Heart right ventricle (tissue), 16 donors: ENCODE measurements around the gene TMIE. TPM values are rescaled to one million over a fixed set of nuclear protein-coding genes. Genes with fewer than 3 reads are reported as not detected.
"Not testable (repeated sequence)": the region's sequence is repeated elsewhere in the genome, so short reads cannot be mapped to it uniquely, and the experiment has no call there.

ENCODE experiments used
- ATAC-seq, 8 donors: fragments of 200-7000 bp; cut with Tn5 transposase; one replicate each; pipeline ENCODE4 v1.9.1; 2020; ENCODE audit warnings: mild to moderate bottlenecking in 8 of 8, moderate library complexity in 8 of 8, moderate number of reproducible peaks in 1 of 8
- DNase-seq, 2 donors: peaks; one replicate each; pipeline ENCODE4 v3.0.0-alpha.2; 2020
- H3K27ac ChIP-seq, 10 donors: fragments of 200-600 bp; sonication (generic) in 2 of 10; one replicate each; pipeline versions ENCODE4 v1.5.0 to v1.8.0; 2020 to 2022; ENCODE audit warnings: mild to moderate bottlenecking in 3 of 10
- H3K27me3 ChIP-seq, 7 donors: fragments of 200-600 bp; one replicate each; pipeline ENCODE4 v1.8.0; 2021 to 2022; ENCODE audit warnings: mild to moderate bottlenecking in 2 of 7
- H3K36me3 ChIP-seq, 9 donors: fragments of 200-600 bp; sonication (generic) in 1 of 9; one replicate each; pipeline versions ENCODE4 v1.5.0 to v1.8.0; 2020 to 2022; ENCODE audit warnings: mild to moderate bottlenecking in 2 of 9
- H3K4me1 ChIP-seq, 9 donors: fragments of 200-600 bp; sonication (generic) in 1 of 9; one replicate each; pipeline versions ENCODE4 v1.5.0 to v1.8.0; 2020 to 2022; ENCODE audit warnings: mild to moderate bottlenecking in 4 of 9
- H3K4me3 ChIP-seq, 10 donors: fragments of 200-600 bp; sonication (generic) in 2 of 10; one replicate each; pipeline versions ENCODE4 v1.5.0 to v1.8.0; 2020 to 2022; ENCODE audit warnings: mild to moderate bottlenecking in 7 of 10, moderate library complexity in 2 of 10
- H3K9me3 ChIP-seq, 11 donors: fragments of 200-600 bp in 10 of 11; sonication (generic) in 2 of 11; one replicate each; pipeline versions ENCODE4 v1.5.0 to v1.8.0; 2013 to 2022; ENCODE audit warnings: mild to moderate bottlenecking in 2 of 11, control low read depth in 1 of 11, moderate library complexity in 1 of 11
- WGBS, 2 donors: extraction: QIAGEN DNeasy Blood & Tissue Kit; methylation state at CpG; one replicate each; pipeline ENCODE4 v1.1.7; 2013; ENCODE audit warnings: inconsistent platforms in 1 of 2; 5-methylcytosine and 5-hydroxymethylcytosine counted together
- intact Hi-C, 10 donors: fragments of 100-400 bp; cut with DNase I; formaldehyde crosslinking; loops; one replicate each; pipeline versions ENCODE4 v1.11.1 to v1.14.2; 2022
- polyA plus RNA-seq, 2 donors: library from polyadenylated mRNA; stranded (reverse); fragments of 200-250 nt; gene quantifications; one replicate each; pipeline ENCODE4 v1.2.3, GENCODE V29; 2013
- total RNA-seq, 10 donors: library from RNA; stranded (reverse); fragmentation: NEBNext Ultra II Directional in 3 of 10; extraction: Animal tissue kit (Norgen Biotek cat#: 25700) in 3 of 10; gene quantifications; one replicate each; pipeline versions ENCODE4 v1.2.1 to v1.2.4, GENCODE V29; 2021 to 2023
- TF ChIP-seq, protein P1 (sequence below), 9 donors: fragments of 200-600 bp; sonication (generic) in 2 of 9; IDR thresholded peaks; one replicate each; pipeline versions ENCODE4 v1.5.0 to v1.8.0; 2021 to 2022; ENCODE audit warnings: antibody characterized with exemption in 9 of 9, mild to moderate bottlenecking in 5 of 9, moderate library complexity in 1 of 9
- donor health status: Arrhythmogenic right ventricular cardiomyopathy.
- donor health status: ischemic (EF 13 %, LVEDD 7.1; RV severe dilation, severe dysfunction).
- donor health status: healthy with polysubstance abuse.
- donor health status: DM: no; HTN: yes; CAD: no.
- donor health status: DM: no; HTN: no; CAD: no.
- donor health status: ischemic (EF 25% LVEDD 6.9; RV normal size, moderate dysfunction).
- donor health status: ischemic (EF 25% LVEDD 5.7; RV mildly dilated, moderate dysfunction).
- donor health status: healthy.
- donor health status: DM: yes; HTN: yes; CAD: no.
- donor health status: Ischemic cardiomyopathy.
- donor health status: ischemic (EF 35%, LVEDD 5.7; RV mildly dilated, moderate dysfunction).
- donor health status: nonischemic (EF 11% LVEDD 7.7; RV severe dilation, severe dysfunction).
- donor health status: DM: yes; HTN: yes; CAD: no.
- donor health status: PGD.
- donor health status: ischemic (EF 29% LVEDD 5.4; RV normal size, mild dysfunction).
- donor health status: nonischemic (EF 23%, LVEDD 6.1; RV moderate dilation, normal function).

The TMIE gene
- total and polyA plus RNA-seq, 12 donors: 0.21 to 1.2 (median 0.48) TPM; not detected in 1

GRCh38 chr3:46737329-46737731 lies 36.1 kb downstream of the TMIE start:
- intact Hi-C loops: loop anchor here in 1 of 10 donors (5.0 kb wide), 1 partner anchor 95 kb away; no protein-coding TSS in a partner anchor
- no peaks in the 10 kb centered on the region for H3K36me3 ChIP-seq
- ATAC-seq (peak in 3 of 8 donors; percentile 55 to 75 (median 59)), DNase-seq (no peak)
- H3K27ac ChIP-seq: no peak overlapping the region
- no peaks in the 10 kb centered on the region for H3K4me1 ChIP-seq
- TF ChIP-seq, protein P1, sequence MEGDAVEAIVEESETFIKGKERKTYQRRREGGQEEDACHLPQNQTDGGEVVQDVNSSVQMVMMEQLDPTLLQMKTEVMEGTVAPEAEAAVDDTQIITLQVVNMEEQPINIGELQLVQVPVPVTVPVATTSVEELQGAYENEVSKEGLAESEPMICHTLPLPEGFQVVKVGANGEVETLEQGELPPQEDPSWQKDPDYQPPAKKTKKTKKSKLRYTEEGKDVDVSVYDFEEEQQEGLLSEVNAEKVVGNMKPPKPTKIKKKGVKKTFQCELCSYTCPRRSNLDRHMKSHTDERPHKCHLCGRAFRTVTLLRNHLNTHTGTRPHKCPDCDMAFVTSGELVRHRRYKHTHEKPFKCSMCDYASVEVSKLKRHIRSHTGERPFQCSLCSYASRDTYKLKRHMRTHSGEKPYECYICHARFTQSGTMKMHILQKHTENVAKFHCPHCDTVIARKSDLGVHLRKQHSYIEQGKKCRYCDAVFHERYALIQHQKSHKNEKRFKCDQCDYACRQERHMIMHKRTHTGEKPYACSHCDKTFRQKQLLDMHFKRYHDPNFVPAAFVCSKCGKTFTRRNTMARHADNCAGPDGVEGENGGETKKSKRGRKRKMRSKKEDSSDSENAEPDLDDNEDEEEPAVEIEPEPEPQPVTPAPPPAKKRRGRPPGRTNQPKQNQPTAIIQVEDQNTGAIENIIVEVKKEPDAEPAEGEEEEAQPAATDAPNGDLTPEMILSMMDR (IDR thresholded peaks at IDR 0.05): no peak
- H3K27me3 ChIP-seq: peaks cover 0 to 8% (median 3%) of the 10 kb centered on the region in 7 donors
- H3K4me3 ChIP-seq: no peak overlapping the region
- peaks cover 0 to 7% (median 0%) of the 10 kb centered on the region in 11 donors for H3K9me3 ChIP-seq
- 27 to 33% methylated on average over 4 of the region's 4 CpGs for WGBS, 2 donors

DNA sequence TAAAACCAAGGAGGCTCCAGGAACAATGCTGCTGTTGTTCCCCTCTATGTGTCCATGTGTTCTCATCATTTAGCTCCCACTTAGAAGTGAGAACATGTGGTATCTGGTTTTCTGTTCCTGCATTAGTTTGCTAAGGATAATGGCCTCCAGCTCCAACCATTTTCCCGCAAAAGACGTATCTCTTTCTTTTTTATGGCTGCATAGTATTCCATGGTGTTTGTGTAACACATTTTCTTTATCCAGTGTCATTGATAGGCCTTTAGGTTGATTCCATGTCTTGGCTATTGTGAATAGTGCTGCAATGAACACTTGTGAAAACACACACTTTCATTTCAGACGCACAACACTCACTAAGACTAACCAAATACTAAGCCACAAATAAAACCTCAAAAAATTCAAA lies 38.4 kb downstream of the TMIE start:
- not testable (repeated sequence) for H3K36me3 ChIP-seq, DNase-seq, H3K4me3 ChIP-seq, H3K27ac ChIP-seq, H3K27me3 ChIP-seq, ATAC-seq, H3K4me1 ChIP-seq, H3K9me3 ChIP-seq
- WGBS, 2 donors: 95 to 97% methylated on average over 3 of the region's 3 CpGs
- intact Hi-C loops: loop anchor here in 1 of 10 donors (5.0 kb wide), 1 partner anchor 93 kb away; no protein-coding TSS in a partner anchor

GRCh38 chr3:46742992-46743585 lies 41.9 kb downstream of the TMIE start:
- DNase-seq: no peak
- peaks cover 0 to 7% (median 0%) of the 10 kb centered on the region in 11 donors for H3K9me3 ChIP-seq
- no peaks in the 10 kb centered on the region for H3K36me3 ChIP-seq
- no peaks in the 10 kb centered on the region for H3K4me1 ChIP-seq
- H3K4me3 ChIP-seq: no peak overlapping the region
- H3K27me3 ChIP-seq: no peaks in the 10 kb centered on the region
- TF ChIP-seq, protein P1 (IDR thresholded peaks at IDR 0.05): no peak
- peak in 1 of 8 donors; percentile 53 for ATAC-seq
- H3K27ac ChIP-seq: no peak overlapping the region
- intact Hi-C loops: no loop called here
- 76% methylated on average over 12 of the region's 12 CpGs for WGBS, 2 donors

GRCh38 chr3:46746711-46747110 lies 45.5 kb downstream of the TMIE start:
- DNase-seq (no peak), ATAC-seq (no peak)
- Histone ChIP-seq H3K9me3 (no peaks in the 10 kb centered on the region), H3K36me3 (no peaks in the 10 kb centered on the region), H3K27me3 (peaks cover 0 to 4% (median 0%) of the 10 kb centered on the region in 7 donors), H3K4me3 (no peak overlapping the region), H3K4me1 (no peaks in the 10 kb centered on the region), H3K27ac (no peak overlapping the region)
- TF ChIP-seq, protein P1 (IDR thresholded peaks at IDR 0.05): no peak
- intact Hi-C loops: no loop called here

DNA sequence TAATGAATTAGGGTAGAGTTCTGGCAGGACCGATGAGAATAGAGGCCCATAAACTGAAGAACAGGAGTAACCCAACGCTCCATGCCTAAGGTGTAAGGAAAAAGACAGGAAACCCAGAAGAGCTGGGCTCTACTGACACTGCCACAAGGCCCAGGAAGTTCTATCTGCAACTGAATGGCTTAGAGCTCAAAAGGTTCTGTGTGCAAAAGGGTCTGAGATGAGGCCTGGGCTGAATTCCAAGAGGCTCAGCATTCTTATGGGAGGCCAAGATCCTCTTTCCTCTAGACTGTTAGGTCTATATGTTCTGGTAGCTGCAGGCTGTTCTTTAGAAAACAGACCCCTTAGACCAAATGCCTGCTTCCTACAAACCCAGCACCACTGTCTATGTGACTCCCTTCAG lies 47.0 kb downstream of the TMIE start:
- no peaks in the 10 kb centered on the region for H3K9me3 ChIP-seq
- no peaks in the 10 kb centered on the region for H3K36me3 ChIP-seq
- no peak overlapping the region for H3K4me3 ChIP-seq
- TF ChIP-seq, protein P1 (IDR thresholded peaks at IDR 0.05): no peak
- intact Hi-C loops: no loop called here
- WGBS, 2 donors: 87 to 92% methylated on average over 2 of the region's 2 CpGs
- H3K27me3 ChIP-seq: peaks cover 0 to 4% (median 0%) of the 10 kb centered on the region in 7 donors
- no peak for DNase-seq
- no peaks in the 10 kb centered on the region for H3K4me1 ChIP-seq
- H3K27ac ChIP-seq: no peak overlapping the region
- ATAC-seq: no peak
